IMR-90 (cell line): ENCODE results near the gene ZNF586.

Experiments used
- CEBPB ChIP-seq: IDR thresholded peaks from 2 replicates; pipeline ENCODE4 v1.6.1; 2012; ENCODE audit warnings: low read depth, low read length, improper control_type of control experiment
- FOS ChIP-seq: fragments of 150-350 bp; IDR thresholded peaks from 2 replicates; pipeline ENCODE4 v1.6.1; 2016; ENCODE audit warnings: low read depth, low read length
- MAZ ChIP-seq: IDR thresholded peaks from 2 replicates; pipeline ENCODE4 v1.6.1; 2012; ENCODE audit warnings: low read depth, mild to moderate bottlenecking, low read length, improper control_type of control experiment, moderate library complexity, borderline replicate concordance
- MXI1 ChIP-seq: IDR thresholded peaks from 2 replicates; pipeline ENCODE4 v1.6.1; 2012; ENCODE audit warnings: low read depth, mild to moderate bottlenecking, low read length, moderate library complexity, borderline replicate concordance
- POLR2A ChIP-seq: IDR thresholded peaks from 2 replicates; pipeline ENCODE4 v1.6.1; 2012; ENCODE audit warnings: mild to moderate bottlenecking, low read depth, low read length
- RAD21 ChIP-seq: IDR thresholded peaks from 2 replicates; pipeline ENCODE4 v1.6.1; 2012; ENCODE audit warnings: low read length, improper control_type of control experiment
- RCOR1 ChIP-seq: IDR thresholded peaks from 2 replicates; pipeline ENCODE4 v1.6.1; 2012; ENCODE audit warnings: mild to moderate bottlenecking, low read length, improper control_type of control experiment; ENCODE audit not compliant: insufficient replicate concordance
- RFX5 ChIP-seq: IDR thresholded peaks from 2 replicates; pipeline ENCODE4 v1.8.0; 2012; ENCODE audit warnings: low read depth, mild to moderate bottlenecking, low read length, moderate library complexity
- TF ChIP-seq, protein P1 (sequence below): conservative IDR thresholded peaks from 2 replicates; pipeline ENCODE4 v1.5.1; 2012; ENCODE audit warnings: mild to moderate bottlenecking, low read depth, low read length, improper control_type of control experiment
- TF ChIP-seq, protein P2 (sequence below): fragments of 150-350 bp; IDR thresholded peaks from 2 replicates; pipeline ENCODE4 v1.6.1; 2016; ENCODE audit warnings: low read depth, mild to moderate bottlenecking, low read length, moderate library complexity, borderline replicate concordance

DNA sequence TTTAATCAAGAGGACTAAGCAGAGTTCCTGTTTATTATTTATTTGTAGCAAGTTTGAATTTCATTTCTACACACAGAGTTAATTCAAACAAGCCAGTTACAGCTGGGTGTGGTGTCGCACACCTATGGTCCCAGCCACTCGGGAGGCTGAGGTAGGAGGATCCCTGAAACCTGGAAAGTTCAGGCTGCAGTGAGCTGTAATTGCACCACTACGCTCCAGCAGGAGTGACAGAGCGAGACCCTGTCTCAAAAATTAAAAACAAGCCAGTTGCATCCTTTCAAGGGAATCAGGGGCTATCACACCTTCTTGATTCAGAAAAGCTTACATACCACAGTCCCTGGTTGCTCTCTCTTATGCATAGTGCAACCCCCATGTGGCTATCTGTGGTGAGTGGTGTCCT is 19.8 kb downstream of the ZNF586 start:
- TF ChIP-seq, protein P1, sequence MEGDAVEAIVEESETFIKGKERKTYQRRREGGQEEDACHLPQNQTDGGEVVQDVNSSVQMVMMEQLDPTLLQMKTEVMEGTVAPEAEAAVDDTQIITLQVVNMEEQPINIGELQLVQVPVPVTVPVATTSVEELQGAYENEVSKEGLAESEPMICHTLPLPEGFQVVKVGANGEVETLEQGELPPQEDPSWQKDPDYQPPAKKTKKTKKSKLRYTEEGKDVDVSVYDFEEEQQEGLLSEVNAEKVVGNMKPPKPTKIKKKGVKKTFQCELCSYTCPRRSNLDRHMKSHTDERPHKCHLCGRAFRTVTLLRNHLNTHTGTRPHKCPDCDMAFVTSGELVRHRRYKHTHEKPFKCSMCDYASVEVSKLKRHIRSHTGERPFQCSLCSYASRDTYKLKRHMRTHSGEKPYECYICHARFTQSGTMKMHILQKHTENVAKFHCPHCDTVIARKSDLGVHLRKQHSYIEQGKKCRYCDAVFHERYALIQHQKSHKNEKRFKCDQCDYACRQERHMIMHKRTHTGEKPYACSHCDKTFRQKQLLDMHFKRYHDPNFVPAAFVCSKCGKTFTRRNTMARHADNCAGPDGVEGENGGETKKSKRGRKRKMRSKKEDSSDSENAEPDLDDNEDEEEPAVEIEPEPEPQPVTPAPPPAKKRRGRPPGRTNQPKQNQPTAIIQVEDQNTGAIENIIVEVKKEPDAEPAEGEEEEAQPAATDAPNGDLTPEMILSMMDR: no peak
- TF ChIP-seq, protein P2, sequence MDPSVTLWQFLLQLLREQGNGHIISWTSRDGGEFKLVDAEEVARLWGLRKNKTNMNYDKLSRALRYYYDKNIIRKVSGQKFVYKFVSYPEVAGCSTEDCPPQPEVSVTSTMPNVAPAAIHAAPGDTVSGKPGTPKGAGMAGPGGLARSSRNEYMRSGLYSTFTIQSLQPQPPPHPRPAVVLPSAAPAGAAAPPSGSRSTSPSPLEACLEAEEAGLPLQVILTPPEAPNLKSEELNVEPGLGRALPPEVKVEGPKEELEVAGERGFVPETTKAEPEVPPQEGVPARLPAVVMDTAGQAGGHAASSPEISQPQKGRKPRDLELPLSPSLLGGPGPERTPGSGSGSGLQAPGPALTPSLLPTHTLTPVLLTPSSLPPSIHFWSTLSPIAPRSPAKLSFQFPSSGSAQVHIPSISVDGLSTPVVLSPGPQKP: no peak
- TF ChIP-seq RFX5 (no peak), POLR2A (no peak), RCOR1 (no peak), CEBPB (no peak), RAD21 (no peak), MAZ (no peak), FOS (no peak), MXI1 (no peak)
